ENCODE data around the gene KCNJ6.

The KCNJ6 gene

DNA sequence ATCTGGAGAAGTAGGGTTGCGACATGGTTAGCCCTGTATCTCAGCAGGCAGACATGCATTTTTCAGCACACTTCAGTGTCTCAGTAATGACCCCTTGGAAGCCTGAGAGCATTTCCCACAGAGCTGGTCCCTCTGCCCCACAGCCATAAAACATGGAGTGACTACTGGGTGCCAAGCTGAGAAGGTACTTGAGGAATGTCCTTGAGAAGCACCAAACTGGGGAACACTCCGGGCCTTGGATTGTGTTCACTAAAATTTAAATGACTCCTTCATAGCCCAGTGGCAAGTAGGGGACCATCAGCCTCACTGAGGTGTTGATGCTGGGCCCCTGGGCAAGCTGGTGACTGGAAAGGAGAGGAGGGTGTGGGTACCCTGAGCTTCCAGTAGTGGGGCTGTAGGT lies 54.7 kb downstream of the KCNJ6 start:
- DNase-seq, result no peak

DNA sequence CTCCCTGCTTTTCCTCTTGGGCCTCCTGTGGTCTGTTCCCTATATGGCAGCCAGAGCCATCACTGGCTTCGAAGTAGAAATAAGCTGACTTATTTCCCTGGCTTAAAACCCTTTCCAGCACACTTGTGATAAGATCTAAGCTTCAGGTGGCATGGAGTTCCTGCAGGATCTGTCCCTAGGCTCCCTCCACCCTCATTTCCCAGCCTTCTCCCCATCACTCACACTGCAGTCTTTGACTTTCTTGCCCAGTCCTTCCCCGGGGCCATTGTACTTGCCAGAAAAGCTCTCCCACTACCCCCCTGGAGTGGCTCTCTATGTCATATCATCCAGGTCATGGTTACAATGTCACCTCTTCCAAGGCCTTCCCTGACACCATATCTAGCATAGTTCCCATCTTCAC lies 55.8 kb downstream of the KCNJ6 start:
- DNase-seq, result no peak

DNA sequence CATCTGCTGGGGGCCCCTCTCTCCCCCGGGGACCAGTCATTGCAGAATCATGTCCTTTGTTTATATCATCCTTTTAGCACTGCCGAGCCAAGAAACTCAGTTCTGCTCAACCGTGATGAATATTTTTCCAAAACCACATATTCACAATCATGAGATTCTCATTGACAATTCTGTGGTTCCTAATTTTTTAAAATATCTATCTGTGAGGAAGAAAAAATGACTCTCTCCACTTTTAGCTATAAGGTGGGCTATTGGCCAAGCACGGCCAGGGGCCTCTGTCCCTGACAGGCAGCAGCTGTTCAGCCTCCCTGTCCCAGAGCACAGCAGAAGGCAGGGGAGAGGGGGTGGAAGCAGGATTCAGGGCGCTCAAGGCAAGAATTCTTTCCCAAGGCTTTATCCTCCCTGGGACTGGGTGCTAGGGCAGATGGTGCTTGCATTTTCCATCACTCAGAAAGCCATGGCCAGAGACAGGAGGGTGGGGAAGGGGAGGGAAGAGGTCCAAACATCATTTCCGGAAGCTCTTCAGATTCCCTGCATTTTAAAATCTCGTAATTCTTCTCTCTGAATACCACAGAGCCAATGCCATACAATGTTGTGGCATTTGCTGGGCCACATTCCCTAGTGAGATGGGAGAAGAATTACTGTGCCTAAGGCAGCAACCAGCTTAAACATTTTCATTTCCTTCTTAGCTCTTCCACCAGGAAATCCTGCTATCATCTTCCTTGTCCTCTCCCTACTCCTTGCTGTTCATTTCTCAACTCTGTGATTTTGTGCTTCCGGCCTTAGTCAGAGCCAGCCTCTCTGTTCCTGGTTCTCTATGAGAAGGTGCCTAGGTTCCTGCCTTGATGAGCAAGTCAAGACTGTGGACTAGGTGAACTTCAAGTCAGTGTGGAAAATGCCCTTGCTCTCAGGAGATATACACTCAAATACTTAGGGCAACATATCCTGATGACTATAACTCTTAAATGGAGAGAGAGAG lies 60.3 kb downstream of the KCNJ6 start:
- no peak for DNase-seq

DNA sequence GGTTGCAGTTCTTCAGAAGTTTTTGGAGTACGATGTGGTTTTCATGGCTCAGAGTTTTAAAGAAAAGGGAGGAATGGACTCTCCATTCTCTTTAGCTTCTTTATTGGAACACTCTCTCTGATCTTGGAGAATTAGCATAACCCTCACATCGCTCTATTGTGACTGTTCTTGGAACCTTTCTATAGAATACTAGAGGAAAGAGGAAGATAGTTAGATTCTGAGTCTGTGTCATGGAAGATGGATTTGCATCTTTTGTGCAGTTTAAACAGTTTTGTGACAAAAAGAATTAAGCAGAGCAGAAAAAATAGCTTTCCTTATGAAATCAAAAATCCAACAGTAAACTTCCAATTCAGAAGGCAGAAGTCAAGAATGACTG lies 61.0 kb downstream of the KCNJ6 start:
- no peak for DNase-seq

DNA sequence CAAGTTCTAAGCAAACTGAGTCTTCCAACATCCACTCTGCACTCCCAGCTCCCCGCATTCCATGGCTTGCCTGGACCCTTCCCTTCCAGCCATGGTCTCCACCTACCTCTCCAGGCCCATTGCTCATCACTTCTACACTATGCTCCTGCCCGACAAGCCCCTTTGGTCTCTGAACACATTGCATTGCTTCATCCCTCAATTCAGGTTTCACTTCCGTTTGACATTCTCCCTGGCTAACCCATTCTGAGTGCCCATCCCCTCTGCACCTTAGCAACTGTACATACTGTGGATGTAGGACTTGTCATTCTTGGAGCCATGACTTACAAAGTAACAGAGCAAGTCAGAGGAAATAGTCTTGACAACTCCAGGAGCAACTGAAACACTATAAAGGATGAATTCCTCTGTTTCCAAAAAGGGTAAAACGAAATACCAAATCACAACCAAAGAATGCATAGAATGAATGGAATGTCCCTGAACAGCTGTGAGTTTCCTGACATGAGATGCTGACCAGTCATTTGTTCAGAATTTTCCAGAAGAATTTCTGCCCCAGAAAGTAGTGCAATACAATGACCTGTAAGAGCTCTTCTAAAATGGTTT lies 66.7 kb downstream of the KCNJ6 start:
- no peak for DNase-seq

DNA sequence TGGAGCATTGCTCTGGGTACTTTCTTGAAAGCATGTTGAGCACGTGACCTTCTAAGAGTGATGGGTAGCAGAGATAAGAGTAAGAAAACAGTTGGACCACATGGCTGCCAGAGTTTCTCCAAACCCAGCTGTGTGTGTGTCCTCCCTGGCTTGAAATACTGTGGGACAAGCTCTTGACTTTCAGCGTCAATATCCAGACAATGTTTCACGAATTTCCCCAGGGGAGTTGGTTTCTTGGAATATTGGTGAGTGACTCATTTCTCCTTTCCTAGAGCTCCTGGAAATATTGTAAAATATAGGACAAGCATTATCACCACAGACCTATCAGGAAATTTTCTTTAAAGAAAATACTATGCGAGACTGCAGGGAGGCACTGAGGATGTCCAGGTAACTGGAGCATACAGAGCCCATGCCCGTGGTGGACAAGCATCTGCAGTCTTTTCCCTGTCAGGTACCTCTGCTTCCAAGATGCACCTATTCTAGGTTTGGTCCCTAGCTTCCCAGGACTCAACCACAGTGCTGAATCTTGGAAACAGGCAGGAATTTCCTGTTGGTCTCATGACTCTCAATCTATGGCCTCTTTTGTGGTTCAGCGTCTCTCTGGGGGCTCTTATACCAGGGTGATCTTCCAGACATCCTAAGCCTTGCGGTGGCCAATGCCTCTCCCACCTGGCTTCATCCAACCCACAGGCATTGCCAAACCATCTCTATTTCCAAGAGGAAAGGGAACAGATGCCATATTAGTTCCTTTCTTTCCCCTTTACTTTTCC lies 67.4 kb downstream of the KCNJ6 start:
- DNase-seq, result no peak

DNA sequence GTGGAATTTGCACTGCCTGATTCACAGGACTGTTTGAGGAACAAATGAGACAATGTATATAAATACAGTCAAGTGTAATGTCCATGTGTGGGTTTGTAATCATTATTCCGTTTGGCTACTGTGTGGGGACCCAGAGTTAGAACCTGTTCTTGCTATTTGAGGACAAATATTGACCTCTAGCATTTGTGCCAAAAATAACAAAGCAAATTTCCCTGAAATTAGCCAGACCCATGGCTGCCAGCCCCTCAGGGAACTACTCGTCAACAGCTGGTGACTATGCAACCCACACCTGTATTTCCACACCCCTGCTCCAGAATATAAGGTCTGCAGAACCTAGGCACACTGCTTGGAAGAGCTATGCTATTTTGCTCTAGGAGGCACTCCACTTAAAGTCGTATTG lies 70.7 kb downstream of the KCNJ6 start:
- DNase-seq, result no peak

DNA sequence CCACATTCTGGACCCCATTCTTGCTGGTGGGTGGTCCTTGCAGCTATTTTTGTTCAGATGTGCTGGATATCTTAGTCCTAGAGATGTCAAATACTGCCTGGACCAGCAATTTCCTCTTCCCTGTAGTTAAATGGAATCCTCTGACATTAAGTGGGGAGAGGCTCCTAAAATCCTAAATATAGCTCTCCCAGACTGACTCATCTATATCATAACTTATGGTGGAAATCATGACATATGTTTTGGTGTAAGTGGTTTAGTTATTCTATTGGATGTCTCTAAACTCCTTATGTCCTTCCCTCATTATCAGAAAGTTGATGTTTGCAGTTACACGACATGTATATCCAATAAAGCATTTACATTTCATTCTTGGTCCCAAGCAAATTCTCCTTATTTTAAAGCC lies 73.1 kb downstream of the KCNJ6 start:
- DNase-seq, result no peak

DNA sequence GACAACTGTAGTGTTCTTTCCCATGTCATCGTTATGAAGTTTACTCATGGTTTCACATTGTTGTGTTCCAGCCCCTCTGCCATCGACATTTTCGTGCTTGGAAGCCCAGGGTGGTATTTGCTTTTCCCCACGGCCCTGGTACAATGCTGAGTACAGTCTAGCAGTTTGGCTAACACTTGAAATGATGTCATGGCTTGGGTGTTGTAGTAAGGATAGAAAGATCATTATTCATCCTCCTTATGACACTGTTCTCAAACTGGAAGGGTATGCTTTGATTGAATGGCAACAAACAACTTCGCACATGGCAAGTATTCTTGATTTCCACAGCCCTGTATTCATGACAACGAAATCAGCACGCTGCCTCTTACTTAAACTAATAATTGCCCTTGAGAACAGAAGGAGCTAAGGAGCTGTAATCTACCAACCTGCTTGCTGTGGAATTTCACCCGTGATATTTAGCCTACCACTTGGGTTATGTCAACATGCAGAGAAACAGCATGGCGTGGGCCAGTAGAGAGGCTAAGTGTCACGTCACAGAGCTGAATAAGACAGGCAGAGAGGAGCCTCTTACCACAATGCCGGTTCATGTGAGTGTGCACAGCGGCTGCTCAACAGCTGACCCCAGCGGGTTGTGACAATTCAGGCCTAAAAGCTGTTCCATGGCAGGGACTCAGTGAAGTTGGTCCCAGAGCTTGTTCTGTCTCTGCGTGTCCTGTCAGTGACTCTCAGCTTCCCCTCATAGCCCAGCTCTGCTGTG lies 73.9 kb downstream of the KCNJ6 start:
- no peak for DNase-seq

DNA sequence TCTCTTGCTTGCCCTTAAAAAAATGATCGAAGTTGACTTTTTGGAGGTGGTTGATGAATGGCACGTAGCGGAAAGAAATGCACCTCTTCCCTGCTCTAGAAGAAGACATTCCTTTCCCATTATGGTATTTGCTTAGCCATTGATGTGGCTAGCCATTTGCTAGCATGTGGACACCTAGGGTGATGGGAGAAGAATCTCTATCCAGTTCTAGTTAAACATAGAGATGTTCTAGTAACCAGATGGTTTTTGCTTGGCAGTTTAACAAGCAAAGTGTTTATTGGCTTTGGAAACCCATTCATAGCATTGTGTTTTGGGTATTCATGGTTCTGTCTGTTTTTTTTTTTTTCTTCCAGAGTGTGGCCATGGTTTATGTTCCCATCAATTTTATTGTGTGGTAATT lies 78.9 kb downstream of the KCNJ6 start:
- no peak for DNase-seq

DNA sequence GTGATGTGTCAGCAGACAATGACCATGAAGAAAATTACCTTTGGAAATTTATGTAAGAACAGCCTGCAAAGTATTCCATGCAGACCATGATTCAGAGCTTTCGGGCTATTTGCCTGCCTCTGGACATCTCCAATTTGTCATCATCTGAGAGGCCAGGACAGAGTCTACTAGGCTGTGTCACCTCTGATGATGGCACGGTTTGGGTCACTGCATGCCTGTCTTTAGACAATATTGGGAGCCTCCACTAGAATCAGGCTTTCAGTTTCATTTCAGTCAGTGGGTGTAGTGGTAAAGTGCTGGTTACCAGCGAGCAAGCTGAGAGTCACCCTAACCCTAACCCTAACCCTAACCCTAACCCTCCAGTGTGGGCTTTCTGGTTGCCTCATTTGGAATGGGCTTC lies 80.8 kb downstream of the KCNJ6 start:
- no peak for DNase-seq

DNA sequence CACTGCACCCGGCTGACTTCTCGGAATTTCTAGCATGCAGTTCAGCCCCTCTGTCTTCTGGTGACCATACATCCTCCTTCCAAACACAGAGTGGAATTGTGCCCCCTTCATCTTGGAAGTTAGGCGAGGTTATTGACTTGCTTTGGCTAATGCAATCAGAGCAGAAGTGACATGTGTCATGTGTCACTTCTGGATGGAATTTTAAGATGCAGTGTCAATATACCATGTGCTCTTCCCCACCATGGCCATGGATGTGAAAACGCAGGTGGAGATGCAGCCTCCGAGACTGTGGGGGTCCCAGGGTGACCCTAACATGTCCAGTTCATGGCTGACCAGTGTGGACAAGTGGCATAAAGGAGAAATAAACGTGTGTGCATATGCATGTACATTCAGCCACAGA lies 83.0 kb downstream of the KCNJ6 start:
- no peak for DNase-seq

DNA sequence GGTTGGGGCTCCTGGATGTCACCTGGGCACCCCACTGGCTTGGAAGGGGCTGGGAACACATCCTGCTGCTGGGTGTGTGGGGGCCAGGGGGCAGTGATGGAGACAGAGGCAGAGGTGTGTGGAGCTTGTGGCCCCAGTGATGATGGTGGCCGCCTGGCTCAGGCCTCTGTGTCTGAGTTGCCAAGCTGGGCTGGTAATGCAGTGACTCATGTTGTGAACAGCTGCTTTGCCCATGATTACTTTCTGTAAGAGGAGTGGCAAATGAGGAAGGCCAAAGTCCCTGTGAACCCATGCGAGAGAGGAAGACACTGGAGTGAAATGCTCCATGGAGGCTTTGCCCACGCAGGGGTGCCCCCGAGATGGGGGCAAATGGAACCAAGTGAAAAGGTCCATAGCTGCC lies 86.8 kb downstream of the KCNJ6 start:
- no peak for DNase-seq

DNA sequence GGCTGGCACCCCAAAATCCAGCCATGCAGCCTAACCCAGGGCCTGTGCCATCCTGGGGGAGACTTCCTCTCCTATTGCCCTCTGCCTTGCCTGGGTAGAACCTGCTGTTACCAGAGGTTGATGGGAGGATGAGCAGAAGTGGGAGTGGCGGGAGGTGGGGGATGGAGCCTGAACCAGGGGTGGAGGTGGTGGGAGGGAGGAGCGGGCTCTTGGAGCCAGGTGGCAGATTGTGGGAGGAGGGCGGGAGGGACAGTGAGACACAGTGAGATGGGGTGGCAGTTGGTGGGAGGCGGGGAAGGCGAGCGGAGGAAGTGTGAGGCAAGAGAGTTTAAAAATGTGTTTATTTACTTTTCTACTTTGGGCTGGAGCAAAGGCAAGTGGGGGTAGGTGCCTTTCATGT lies 87.3 kb downstream of the KCNJ6 start:
- DNase-seq, result no peak

DNA sequence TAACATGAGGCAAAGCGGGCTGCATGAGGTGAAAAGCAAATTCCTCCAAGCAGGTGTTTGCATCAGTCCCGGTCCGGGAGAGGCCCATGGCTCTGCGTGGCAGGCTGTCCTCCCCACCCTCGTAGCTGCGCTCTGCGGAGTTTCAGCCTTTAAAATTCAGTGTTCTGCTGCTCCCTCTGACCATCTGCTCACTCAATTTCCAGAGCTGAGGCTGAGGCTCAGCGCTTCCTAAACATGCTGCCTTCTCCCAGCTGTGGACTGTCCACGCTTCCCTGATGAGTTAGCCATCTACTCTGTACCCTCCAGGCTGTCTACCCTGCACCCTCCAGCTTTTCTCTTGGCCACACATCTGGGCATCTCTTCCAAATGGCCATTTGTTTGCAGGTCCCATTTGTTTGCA lies 87.7 kb downstream of the KCNJ6 start:
- no peak for DNase-seq

DNA sequence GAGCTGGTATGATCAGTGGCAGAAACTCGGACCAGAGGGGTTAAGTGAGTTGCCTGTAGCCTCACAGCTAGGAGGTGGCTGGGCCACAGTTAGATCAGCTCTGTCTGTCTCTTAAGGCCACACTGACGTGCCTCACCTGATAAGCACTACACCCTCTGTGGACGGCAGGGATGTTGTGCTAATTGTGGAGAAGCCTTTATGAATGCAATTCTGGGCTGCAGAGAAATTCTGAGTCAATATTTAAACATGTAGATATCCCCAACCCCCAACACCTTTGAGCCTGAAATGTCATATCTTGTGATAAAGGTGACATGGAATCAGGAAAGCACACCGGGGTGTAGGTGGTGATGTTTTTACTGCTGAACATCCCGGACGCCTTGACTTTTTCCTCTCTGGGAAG lies 88.3 kb downstream of the KCNJ6 start:
- no peak for DNase-seq

DNA sequence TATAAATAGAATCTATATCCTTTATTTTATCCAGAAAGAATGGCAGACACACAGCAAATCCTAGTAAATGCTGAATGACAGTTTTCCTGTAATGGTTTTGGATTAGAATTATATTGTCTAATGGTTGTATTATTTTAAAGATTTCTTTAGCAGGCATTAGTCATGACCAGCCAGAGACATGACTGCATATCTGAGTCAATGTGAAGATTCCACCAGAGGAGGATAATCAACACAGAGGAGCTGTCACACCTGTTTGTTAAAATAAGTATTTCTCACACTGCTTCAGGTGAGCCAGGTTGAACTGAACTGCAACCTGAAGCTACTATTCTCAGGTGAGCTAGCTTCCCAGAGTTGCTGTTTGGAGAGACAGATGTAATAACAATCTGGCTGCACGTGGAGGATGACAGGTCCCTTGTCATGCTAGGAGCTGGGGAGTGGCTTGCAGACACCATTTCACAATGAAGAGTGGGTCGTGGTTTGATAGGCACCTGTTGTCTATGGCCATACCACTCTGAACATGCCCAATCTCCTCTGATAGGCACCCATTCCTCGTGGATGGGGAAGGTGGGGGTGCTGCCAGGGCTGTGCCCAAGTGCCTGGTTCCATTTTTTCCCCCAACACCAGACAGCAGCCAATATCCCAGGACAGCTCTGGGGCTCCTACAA lies 94.3 kb downstream of the KCNJ6 start:
- no peak for DNase-seq

DNA sequence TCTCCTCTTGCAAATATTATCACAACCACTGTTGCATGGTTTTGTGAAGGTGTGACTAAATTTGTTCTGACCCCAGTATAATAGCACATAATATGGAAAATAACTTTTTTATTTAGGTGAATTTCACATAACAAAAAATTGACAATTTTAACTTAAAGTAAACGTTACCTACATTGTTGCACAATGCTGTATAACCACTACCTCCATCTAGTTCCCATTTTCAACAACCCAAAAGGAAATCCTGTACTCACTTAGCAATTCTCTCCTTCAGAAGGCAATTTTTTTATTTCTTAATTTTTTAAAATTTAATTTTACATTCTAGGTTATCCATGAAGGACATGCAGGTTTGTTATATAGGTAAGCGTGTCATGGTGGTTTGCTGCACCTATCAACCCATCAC lies 95.2 kb downstream of the KCNJ6 start:
- no peak for DNase-seq

DNA sequence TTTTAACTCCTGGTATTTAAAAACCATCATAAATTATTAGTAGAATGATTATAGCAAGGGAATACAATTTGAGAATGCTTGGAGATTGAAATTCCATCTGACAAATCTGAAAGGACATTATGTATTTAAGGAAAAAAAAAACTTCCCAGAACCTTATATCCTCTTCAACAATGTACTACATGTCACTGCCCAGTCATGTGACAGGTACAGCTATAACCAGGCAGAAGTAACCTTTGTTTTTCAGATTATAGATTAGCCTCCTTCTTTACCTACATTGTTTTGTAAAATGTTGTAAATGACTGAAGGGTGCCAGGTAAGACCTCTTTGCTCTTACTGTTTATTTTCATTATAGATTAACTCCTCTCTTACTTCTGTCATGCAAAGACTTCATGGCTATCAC lies 96.9 kb downstream of the KCNJ6 start:
- no peak for DNase-seq

DNA sequence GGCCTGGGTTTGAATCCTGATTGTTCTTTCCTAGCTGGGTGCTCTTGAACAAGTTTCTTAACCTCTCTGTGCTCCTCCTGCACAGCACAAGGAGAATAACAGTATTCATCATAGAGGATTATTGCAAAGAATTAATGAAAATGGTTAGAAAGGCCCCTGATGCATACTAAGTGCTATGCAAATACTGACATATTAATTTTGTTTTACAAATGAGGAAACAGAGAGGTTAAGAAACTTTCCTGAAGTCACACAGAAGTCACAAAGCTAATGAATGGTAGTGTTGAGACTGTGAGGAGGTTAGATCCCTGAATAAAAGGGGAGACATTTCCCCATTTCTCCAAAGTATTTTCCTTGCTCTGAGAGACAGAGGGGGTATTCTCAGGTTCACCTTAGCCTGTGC lies 99.0 kb downstream of the KCNJ6 start:
- no peak for DNase-seq

DNA sequence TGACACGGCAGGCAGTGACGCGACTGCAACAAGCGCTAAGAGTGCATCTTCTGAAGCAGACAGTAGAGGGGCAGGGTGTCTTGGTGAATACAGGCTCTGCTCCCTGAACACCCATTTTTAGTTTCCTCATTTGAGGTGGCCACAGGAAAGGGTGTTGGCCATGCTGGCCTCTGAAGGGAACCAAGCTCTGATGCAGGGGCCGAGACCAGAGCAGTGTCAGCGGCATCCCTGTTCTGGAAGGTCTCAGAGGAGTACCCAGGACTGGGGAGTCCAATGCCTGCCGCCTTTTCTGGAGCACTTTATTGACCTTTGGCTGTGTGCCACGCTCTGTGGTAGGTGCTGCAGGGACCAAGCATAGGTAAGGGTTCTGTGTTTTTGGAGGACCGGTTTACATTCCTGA lies 100.4 kb downstream of the KCNJ6 start:
- no peak for DNase-seq

DNA sequence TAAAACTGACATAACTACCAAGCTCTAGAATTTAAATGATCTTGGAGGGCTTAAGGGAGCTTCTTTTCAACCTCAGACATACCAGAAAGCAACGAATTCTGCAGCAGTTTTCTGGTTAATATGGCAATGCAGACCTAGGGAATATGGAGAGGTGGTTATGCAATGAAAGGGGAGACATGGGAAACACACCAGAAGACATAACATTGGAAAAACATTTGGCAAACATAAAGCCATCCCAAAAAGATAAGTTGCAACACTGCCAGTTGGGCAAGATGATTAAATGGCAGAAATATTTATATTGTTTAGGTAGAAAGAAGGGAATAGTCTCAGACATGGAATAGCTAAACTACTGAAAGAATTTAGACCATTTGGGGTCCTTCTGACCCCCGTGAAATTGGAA lies 104.5 kb downstream of the KCNJ6 start:
- no peak for DNase-seq

DNA sequence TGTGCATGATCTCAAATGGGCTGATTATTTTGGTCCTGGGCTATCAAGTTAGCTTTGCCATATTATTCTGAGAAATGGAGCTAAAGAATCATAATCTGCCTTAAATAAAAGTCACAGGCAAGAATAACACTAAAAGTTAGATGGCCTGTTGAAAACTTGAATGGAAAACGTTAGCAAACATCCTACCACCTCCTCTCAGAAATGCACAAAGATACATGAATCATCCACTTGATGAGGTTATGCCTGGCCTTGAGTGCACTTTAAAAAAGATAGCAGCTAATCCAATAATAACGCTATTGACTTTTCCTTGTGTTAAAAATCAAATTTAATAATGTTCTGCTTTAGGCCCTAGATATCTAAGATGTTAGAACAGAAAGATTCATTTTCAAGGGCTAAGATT lies 108.0 kb downstream of the KCNJ6 start:
- no peak for DNase-seq

Data from NCI-H1048 (cell line).